Fibroblast of lung (primary cell): ENCODE measurements around the gene PPA1. TPM values are rescaled to one million over a fixed set of nuclear protein-coding genes. Genes with fewer than 3 reads are reported as not detected.

Experiments
- DNase-seq, 2 donors: peaks; one replicate each; pipeline versions ENCODE4 v3.0.0 to v3.0.0-alpha.2; 2010; ENCODE audit warnings: low read depth in 2 of 2
- H2AFZ ChIP-seq: 2 replicates; pipeline ENCODE4 v1.5.1; 2012; ENCODE audit warnings: low read length, control low read depth, inconsistent platforms
- H3K27ac ChIP-seq: 2 replicates; pipeline ENCODE4 v1.5.1; 2011; ENCODE audit warnings: low read length, control low read depth; ENCODE audit not compliant: insufficient read depth
- H3K27me3 ChIP-seq: 2 replicates; pipeline ENCODE4 v1.5.1; 2011; ENCODE audit warnings: mild to moderate bottlenecking, low read length; ENCODE audit not compliant: control insufficient read depth, insufficient read depth
- H3K36me3 ChIP-seq: 2 replicates; pipeline ENCODE4 v1.5.1; 2011; ENCODE audit warnings: low read length; ENCODE audit not compliant: control insufficient read depth, insufficient read depth
- H3K4me1 ChIP-seq: 2 replicates; pipeline ENCODE4 v1.5.1; 2011; ENCODE audit warnings: low read length; ENCODE audit not compliant: control insufficient read depth, insufficient read depth; ENCODE audit errors: extremely low read depth
- H3K4me2 ChIP-seq: 2 replicates; pipeline ENCODE4 v1.5.1; 2011; ENCODE audit warnings: low read length, control low read depth; ENCODE audit not compliant: insufficient read depth; ENCODE audit errors: extremely low read depth
- H3K4me3 ChIP-seq, 4 experiments: fragments of 200-600 bp in 1 of 4; sonication (generic) in 1 of 4; replicated peaks in 1 of 4; 2 replicates each; pipeline ENCODE4 v1.5.1; 2011 to 2016; ENCODE audit warnings: low read length in 4 of 4, low read depth in 3 of 4, mild to moderate bottlenecking in 3 of 4, control low read depth in 2 of 4, inconsistent platforms in 1 of 4, mixed read lengths in 1 of 4; ENCODE audit not compliant: insufficient read depth in 1 of 4; ENCODE audit errors: control extremely low read depth in 1 of 4
- H3K79me2 ChIP-seq: 2 replicates; pipeline ENCODE4 v1.5.1; 2012; ENCODE audit warnings: mild to moderate bottlenecking, low read length, inconsistent platforms; ENCODE audit not compliant: control insufficient read depth, insufficient read depth
- H3K9ac ChIP-seq: 2 replicates; pipeline ENCODE4 v1.5.1; 2011; ENCODE audit warnings: mild to moderate bottlenecking, low read length, control low read depth; ENCODE audit not compliant: insufficient read depth
- H3K9me3 ChIP-seq: 2 replicates; pipeline ENCODE4 v1.5.1; 2012; ENCODE audit warnings: low read depth, low read length; ENCODE audit not compliant: control insufficient read depth, insufficient read depth
- H4K20me1 ChIP-seq: 2 replicates; pipeline ENCODE4 v1.5.1; 2011; ENCODE audit warnings: low read length; ENCODE audit not compliant: control insufficient read depth, insufficient read depth; ENCODE audit errors: extremely low read depth
- EZH2 ChIP-seq: IDR thresholded peaks from 2 replicates; pipeline ENCODE4 v1.5.1; 2012; ENCODE audit warnings: low read length, control low read depth, mild to moderate bottlenecking; ENCODE audit errors: missing control alignments
- polyA plus RNA-seq, 2 donors: library from polyadenylated mRNA; depleted of rRNA in 1 of 2; stranded (reverse) in 1 of 2; unstranded in 1 of 2; fragments of >200 nt; gene quantifications; 2 replicates each; pipeline ENCODE4 v1.2.1, GENCODE V29; 2011 to 2012; ENCODE audit warnings: missing spikeins in 1 of 2
- total RNA-seq: library from RNA; depleted of rRNA; stranded (reverse); fragments of >200 nt; gene quantifications from 2 replicates; pipeline ENCODE4 v1.2.1, GENCODE V29; 2014
- TF ChIP-seq, protein P1 (sequence below), 2 donors: IDR thresholded peaks in 1 of 2; conservative IDR thresholded peaks in 1 of 2; 1 replicate in 1 of 2; 2 replicates in 1 of 2; pipeline ENCODE4 v1.5.1; 2011 to 2012; ENCODE audit warnings: low read length in 2 of 2, control low read depth in 1 of 2, inconsistent platforms in 1 of 2, low read depth in 1 of 2, mild to moderate bottlenecking in 1 of 2

The PPA1 gene
- total and polyA plus RNA-seq, 2 donors (not counting 1 experiment from before 2014, with no cell fraction given): 167 to 287 TPM

DNA sequence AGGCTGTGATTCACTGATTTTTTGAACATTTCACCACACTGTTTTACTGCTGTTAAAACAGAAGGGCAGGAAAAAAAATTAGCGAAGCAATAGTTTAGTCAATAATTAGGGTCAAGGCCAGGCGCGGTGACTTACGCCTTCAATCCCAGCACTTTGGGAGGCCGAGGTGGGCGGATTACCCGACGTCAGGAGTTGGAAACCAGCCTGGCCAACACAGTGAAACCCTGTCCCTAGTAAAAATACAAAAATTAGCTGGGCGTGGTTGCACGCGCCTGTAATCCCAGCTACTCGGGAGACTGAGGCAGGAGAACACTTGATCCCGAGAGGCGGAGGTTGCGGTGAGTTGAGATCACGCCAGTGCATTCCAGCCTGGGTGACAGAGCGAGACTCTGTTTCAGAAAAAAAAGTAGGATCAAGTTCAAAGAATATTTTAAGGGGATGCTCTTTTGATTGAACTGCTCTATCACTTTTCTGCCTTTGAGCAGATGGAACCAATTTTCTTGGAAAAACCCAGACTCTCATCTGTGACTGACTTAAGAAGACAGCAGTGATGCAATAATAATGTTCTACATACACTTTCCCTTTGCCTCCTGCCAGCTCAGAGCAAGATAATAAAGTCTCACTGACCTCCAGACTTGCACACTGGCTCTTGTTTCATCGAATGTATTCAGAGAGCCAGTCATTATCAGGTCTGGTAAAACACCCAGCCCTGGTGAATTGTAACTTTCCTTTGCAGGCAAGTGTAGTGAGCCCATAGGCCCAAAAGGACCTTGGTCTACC is 1.6 kb upstream of the PPA1 start:
- Histone ChIP-seq H3K27ac (no peak overlapping the region), H2AFZ (no peak overlapping the region), H3K4me2 (no peak overlapping the region), H3K4me1 (peaks cover 4% of the 10 kb centered on the region), H4K20me1 (no peaks in the 10 kb centered on the region), H3K9me3 (no peaks in the 10 kb centered on the region), H3K79me2 (peaks cover 21% of the 10 kb centered on the region), H3K4me3 (no peak overlapping the region), H3K9ac (no peak overlapping the region), H3K27me3 (no peaks in the 10 kb centered on the region), H3K36me3 (no peaks in the 10 kb centered on the region)
- no peak for TF ChIP-seq EZH2
- TF ChIP-seq, protein P1, sequence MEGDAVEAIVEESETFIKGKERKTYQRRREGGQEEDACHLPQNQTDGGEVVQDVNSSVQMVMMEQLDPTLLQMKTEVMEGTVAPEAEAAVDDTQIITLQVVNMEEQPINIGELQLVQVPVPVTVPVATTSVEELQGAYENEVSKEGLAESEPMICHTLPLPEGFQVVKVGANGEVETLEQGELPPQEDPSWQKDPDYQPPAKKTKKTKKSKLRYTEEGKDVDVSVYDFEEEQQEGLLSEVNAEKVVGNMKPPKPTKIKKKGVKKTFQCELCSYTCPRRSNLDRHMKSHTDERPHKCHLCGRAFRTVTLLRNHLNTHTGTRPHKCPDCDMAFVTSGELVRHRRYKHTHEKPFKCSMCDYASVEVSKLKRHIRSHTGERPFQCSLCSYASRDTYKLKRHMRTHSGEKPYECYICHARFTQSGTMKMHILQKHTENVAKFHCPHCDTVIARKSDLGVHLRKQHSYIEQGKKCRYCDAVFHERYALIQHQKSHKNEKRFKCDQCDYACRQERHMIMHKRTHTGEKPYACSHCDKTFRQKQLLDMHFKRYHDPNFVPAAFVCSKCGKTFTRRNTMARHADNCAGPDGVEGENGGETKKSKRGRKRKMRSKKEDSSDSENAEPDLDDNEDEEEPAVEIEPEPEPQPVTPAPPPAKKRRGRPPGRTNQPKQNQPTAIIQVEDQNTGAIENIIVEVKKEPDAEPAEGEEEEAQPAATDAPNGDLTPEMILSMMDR (conservative IDR thresholded peaks at IDR 0.05 in 1 of 2, IDR thresholded peaks at IDR 0.05 in 1 of 2; ENCODE audit: low read depth in 1 of 2, low read length in 2 of 2): no peak
- peak; percentile 40 to 79 for DNase-seq

DNA sequence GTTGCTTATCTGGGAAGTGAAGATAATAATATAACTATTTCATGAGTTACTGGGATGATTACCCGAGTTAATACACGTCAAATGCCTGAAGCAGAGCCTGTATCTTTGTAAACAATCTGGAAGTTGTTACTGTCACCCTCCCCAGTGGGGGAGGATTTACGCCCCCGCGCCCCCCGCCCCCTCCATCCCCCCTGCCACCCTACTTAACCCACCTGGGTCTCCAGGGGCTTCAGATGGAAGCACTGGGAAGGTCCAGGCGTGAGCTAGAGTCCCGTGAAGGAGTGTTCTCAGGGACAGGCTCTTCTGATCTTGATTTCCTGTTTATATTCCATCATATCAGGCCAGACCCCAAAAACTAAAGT is 691 bp upstream of the PPA1 start:
- peak overlapping the region in 3 of 4 experiments; percentile 43 to 100 (median 66) for H3K4me3 ChIP-seq
- H3K36me3 ChIP-seq: no peaks in the 10 kb centered on the region
- H4K20me1 ChIP-seq: no peaks in the 10 kb centered on the region
- TF ChIP-seq EZH2: no peak
- TF ChIP-seq, protein P1 (conservative IDR thresholded peaks at IDR 0.05 in 1 of 2, IDR thresholded peaks at IDR 0.05 in 1 of 2; ENCODE audit: low read depth in 1 of 2, low read length in 2 of 2): no peak
- peak overlapping the region; percentile 73 for H3K27ac ChIP-seq
- H3K27me3 ChIP-seq: no peaks in the 10 kb centered on the region
- H3K4me2 ChIP-seq: peak overlapping the region; percentile 90
- H3K4me1 ChIP-seq: peaks cover 4% of the 10 kb centered on the region
- DNase-seq: no peak
- no peaks in the 10 kb centered on the region for H3K9me3 ChIP-seq
- H3K79me2 ChIP-seq: peaks cover 21% of the 10 kb centered on the region
- no peak overlapping the region for H3K9ac ChIP-seq
- peak overlapping the region; percentile 93 for H2AFZ ChIP-seq

- H4K20me1 ChIP-seq: no peaks in the 10 kb centered on the region
- H3K36me3 ChIP-seq: no peaks in the 10 kb centered on the region
- peaks cover 8% of the 10 kb centered on the region for H3K4me1 ChIP-seq
- peak overlapping the region; percentile 68 for H3K4me2 ChIP-seq
- H3K9me3 ChIP-seq: no peaks in the 10 kb centered on the region
- no peak for DNase-seq
- H3K27ac ChIP-seq: peak overlapping the region; percentile 73
- no peak for TF ChIP-seq EZH2
- TF ChIP-seq, protein P1 (conservative IDR thresholded peaks at IDR 0.05 in 1 of 2, IDR thresholded peaks at IDR 0.05 in 1 of 2; ENCODE audit: low read depth in 1 of 2, low read length in 2 of 2): no peak
- no peaks in the 10 kb centered on the region for H3K27me3 ChIP-seq
- H3K9ac ChIP-seq: peak overlapping the region; percentile 83
- H2AFZ ChIP-seq: no peak overlapping the region
- peaks cover 29% of the 10 kb centered on the region for H3K79me2 ChIP-seq
- H3K4me3 ChIP-seq: peak overlapping the region; percentile 58 to 100 (median 85)
These were observed 445 bp downstream of the PPA1 start for GRCh38 chr10:70232859-70233108.
